ENCODE measurements around the gene B3GALT4. TPM values are rescaled to one million over a fixed set of nuclear protein-coding genes. Genes with fewer than 3 reads are reported as not detected.

B3GALT4 gene
- total and polyA plus RNA-seq, 2 of the 13 experiments (the other 11 are each of a cell fraction or from before 2014, with no cell fraction given): 0.04 to 0.27 TPM

DNA sequence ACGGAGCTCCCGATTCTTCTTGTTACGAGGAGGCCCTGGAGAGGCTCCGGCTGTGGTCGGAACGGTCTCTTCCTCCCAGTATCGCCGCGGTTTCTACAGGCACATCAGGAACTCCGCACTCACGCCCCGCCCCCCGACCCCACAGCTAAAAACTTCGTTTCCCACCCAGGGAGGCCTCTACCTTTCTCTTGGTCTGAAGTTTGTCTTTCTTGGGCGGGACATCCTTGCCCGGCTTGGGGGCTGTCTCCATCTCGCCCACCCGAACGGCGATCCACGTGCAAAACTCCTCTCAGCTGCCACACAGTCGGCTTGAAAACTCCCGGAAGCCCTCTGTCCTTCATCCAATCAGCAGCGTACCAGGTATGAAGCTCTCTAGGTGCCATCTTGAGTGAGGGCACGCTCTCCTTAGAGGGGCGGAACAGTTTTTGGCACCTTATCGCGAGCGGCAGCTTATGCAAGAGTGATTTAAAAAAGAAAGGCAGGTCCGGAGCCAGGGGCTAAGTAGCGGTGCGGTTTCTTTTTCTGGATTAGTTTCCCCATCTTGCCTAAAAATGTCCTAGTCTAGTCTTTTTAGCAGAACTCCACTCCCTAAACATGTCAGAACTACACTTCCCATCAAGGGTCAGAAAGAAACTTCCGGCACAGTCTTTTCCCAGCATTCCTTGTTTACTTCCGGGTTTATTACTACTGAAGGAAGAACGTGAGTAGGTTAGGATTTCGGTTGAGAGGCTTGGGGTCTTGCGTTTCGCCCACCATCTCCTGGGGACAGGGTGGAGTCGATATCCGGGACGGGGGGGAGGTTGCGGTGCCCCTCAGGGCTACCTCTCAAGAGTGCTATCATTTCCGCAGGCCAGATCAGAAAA is 12.2 kb downstream of the B3GALT4 start, which contains the start of the genes PFDN6 and WDR46 (continued):
- TF ChIP-seq ZNF687 (CRISPR knock-in tag; IDR thresholded peaks at IDR 0.05) (peak; percentile 82), ZNF710 (CRISPR knock-in tag; IDR thresholded peaks at IDR 0.05; ENCODE audit: borderline replicate concordance) (no peak), ZNF674 (CRISPR knock-in tag; IDR thresholded peaks at IDR 0.05; ENCODE audit: low read depth) (no peak), HOXA3 (CRISPR knock-in tag; IDR thresholded peaks at IDR 0.05) (peak; percentile 97), KMT2A (CRISPR knock-in tag; IDR thresholded peaks at IDR 0.05) (0 out of 2 replicates have a peak, but pooled peaks have one; percentile 12), ZSCAN29 (CRISPR knock-in tag; conservative IDR thresholded peaks at IDR 0.05) (peak; percentile 62; the same call in 1 of the 2 replicates), FOXA3 (CRISPR knock-in tag; IDR thresholded peaks at IDR 0.05) (peak; percentile 95), YEATS2 (CRISPR knock-in tag; IDR thresholded peaks at IDR 0.05; ENCODE audit: borderline replicate concordance) (peak; percentile 93), SMARCE1 (IDR thresholded peaks at IDR 0.05; ENCODE audit: borderline replicate concordance) (no peak), GLMP (CRISPR knock-in tag; IDR thresholded peaks at IDR 0.05; ENCODE audit: borderline replicate concordance) (no peak), CSRNP2 (CRISPR knock-in tag; conservative IDR thresholded peaks at IDR 0.05; ENCODE audit: low read depth) (no peak), KDM1A (CRISPR knock-in tag; IDR thresholded peaks at IDR 0.05) (no peak), NCOA1 (CRISPR knock-in tag; IDR thresholded peaks at IDR 0.05) (no peak), ZMYM3 (CRISPR knock-in tag; IDR thresholded peaks at IDR 0.05) (no peak), PPARG (CRISPR knock-in tag; conservative IDR thresholded peaks at IDR 0.05) (no peak), ZNF253 (CRISPR knock-in tag; IDR thresholded peaks at IDR 0.05; ENCODE audit: borderline replicate concordance) (no peak)
- TF ChIP-seq, protein P1, sequence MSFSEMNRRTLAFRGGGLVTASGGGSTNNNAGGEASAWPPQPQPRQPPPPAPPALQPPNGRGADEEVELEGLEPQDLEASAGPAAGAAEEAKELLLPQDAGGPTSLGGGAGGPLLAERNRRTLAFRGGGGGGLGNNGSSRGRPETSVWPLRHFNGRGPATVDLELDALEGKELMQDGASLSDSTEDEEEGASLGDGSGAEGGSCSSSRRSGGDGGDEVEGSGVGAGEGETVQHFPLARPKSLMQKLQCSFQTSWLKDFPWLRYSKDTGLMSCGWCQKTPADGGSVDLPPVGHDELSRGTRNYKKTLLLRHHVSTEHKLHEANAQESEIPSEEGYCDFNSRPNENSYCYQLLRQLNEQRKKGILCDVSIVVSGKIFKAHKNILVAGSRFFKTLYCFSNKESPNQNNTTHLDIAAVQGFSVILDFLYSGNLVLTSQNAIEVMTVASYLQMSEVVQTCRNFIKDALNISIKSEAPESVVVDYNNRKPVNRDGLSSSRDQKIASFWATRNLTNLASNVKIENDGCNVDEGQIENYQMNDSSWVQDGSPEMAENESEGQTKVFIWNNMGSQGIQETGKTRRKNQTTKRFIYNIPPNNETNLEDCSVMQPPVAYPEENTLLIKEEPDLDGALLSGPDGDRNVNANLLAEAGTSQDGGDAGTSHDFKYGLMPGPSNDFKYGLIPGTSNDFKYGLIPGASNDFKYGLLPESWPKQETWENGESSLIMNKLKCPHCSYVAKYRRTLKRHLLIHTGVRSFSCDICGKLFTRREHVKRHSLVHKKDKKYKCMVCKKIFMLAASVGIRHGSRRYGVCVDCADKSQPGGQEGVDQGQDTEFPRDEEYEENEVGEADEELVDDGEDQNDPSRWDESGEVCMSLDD (CRISPR knock-in tag; IDR thresholded peaks at IDR 0.05; ENCODE audit: borderline replicate concordance): no peak
